Activated CD8-positive, alpha-beta memory T cell treated with anti-CD3 and anti-CD28 coated beads for 1 hour (primary cell): ENCODE data around the gene CAV1.

ENCODE experiments used
- DNase-seq, 2 donors: peaks; one replicate each; pipeline ENCODE4 v3.0.0-alpha.2; 2020; ENCODE audit warnings: low read depth in 1 of 2; ENCODE audit errors: extremely low read depth in 1 of 2

Gene CAV1

GRCh38 chr7:116502201-116503096 is 22.4 kb upstream of the CAV1 start:
- DNase-seq: no peak

- no peak for DNase-seq
These were observed 21.0 kb upstream of the CAV1 start for GRCh38 chr7:116503835-116504234.

- DNase-seq: no peak
These were observed 19.6 kb upstream of the CAV1 start for GRCh38 chr7:116505278-116505677.

- DNase-seq: no peak
These were observed 19.0 kb upstream of the CAV1 start for GRCh38 chr7:116505823-116506222.

- no peak for DNase-seq
These were observed 14.8 kb upstream of the CAV1 start for GRCh38 chr7:116509982-116510579.

- no peak for DNase-seq
These were observed 14.0 kb upstream of the CAV1 start for GRCh38 chr7:116510795-116511194.

- no peak for DNase-seq
These were observed 13.0 kb upstream of the CAV1 start for GRCh38 chr7:116511552-116512519.

GRCh38 chr7:116512520-116513188 is 12.2 kb upstream of the CAV1 start:
- no peak for DNase-seq

- no peak for DNase-seq
These were observed 9.3 kb upstream of the CAV1 start for GRCh38 chr7:116515584-116515983.

GRCh38 chr7:116516324-116516723 is 8.5 kb upstream of the CAV1 start:
- DNase-seq: no peak

- no peak for DNase-seq
These were observed 7.2 kb upstream of the CAV1 start for GRCh38 chr7:116517626-116518025.

GRCh38 chr7:116518961-116519360 is 5.9 kb upstream of the CAV1 start:
- no peak for DNase-seq

- DNase-seq: no peak
These were observed 3.7 kb upstream of the CAV1 start for GRCh38 chr7:116521046-116521664.

GRCh38 chr7:116522247-116522646 is 2.6 kb upstream of the CAV1 start:
- no peak for DNase-seq

- DNase-seq: no peak
These were observed 621 bp upstream of the CAV1 start for GRCh38 chr7:116524221-116524608.

- no peak for DNase-seq
These were observed 569 bp downstream of the CAV1 start for GRCh38 chr7:116525298-116525912.

- peak in 1 of 2 donors; percentile 37 for DNase-seq
These were observed 1.4 kb downstream of the CAV1 start for GRCh38 chr7:116525913-116526861.

GRCh38 chr7:116526897-116527296 is 2.1 kb downstream of the CAV1 start:
- DNase-seq: no peak

- no peak for DNase-seq
These were observed 2.7 kb downstream of the CAV1 start for GRCh38 chr7:116527521-116527920.
